ENCODE results near the gene NELFA. TPM values are rescaled to one million over a fixed set of nuclear protein-coding genes. Genes with fewer than 3 reads are reported as not detected.

Gene NELFA
- total and polyA plus RNA-seq, 12 donors = 8.8 to 19.7 (median 11.1) TPM

DNA sequence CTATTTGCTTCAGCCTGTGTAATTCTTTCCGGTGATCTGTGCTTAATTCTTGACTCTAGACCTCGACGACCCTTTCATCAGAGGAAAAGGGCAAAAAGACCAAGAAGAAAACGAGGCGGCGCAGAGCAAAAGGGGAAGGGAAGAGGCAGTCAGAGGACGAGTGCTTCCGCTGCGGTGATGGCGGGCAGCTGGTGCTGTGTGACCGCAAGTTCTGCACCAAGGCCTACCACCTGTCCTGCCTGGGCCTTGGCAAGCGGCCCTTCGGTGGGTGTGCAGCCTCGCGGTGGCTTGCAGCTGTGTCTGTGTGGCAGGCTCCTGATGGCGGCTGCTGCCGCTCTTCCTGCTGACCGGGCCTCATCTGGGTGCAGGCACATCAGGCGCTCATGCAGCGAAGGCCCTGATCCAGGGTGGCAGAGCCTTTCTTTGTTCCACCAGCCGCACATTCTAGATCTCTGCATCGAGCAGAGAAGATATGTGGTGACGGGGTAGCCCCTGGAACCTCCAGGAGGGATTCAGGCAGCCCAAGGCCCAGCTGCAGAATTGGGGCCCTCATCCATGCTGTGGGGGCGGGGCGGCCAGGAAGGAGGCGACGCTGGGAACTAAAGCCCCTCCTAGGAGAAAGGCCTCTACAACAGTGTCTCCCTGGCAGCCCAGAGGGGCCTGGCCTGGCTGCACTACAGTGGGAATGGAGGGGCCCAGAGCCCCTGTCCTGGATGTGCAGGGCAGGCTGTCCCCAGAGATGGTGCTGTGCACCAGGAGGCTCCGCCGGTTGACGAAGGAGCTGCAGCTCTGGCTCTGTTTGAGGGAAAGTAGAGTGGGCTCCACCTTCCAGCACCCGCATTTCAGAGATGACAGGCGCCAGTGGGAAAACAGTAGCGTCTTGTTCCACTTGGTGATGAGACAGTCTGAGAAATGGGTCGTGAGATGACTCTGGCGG lies 32.1 kb downstream of the NELFA start:
- Histone ChIP-seq H3K27me3 (no peaks in the 10 kb centered on the region), H3K9me3 (no peaks in the 10 kb centered on the region), H3K4me1 (no peaks in the 10 kb centered on the region), H3K27ac (no peak overlapping the region), H3K36me3 (peaks cover 0 to 100% (median 60%) of the 10 kb centered on the region in 9 donors), H3K4me3 (no peak overlapping the region)
- DNase-seq (no peak), ATAC-seq (no peak)
- no peak for TF ChIP-seq CTCF (IDR thresholded peaks at IDR 0.05)
- intact Hi-C loops (cut with DNase I) = loop anchor here in 1 of 10 donors (5.0 kb wide), 1 partner anchor 846 kb away; no protein-coding TSS in a partner anchor
- WGBS, 2 donors = 95 to 96% methylated on average over 35 of the region's 35 CpGs

- WGBS, 2 donors = 95 to 96% methylated on average over 11 of the region's 11 CpGs
These were observed 32.9 kb downstream of the NELFA start for GRCh38 chr4:1975880-1976279.

GRCh38 chr4:1975391-1975801 lies 33.4 kb downstream of the NELFA start:
- ATAC-seq = no peak
- WGBS, 2 donors = 94% methylated on average over 14 of the region's 14 CpGs
- Histone ChIP-seq H3K27me3 (no peaks in the 10 kb centered on the region), H3K4me3 (no peak overlapping the region), H3K36me3 (peaks cover 0 to 100% (median 48%) of the 10 kb centered on the region in 9 donors), H3K27ac (no peak overlapping the region), H3K9me3 (no peaks in the 10 kb centered on the region), H3K4me1 (no peaks in the 10 kb centered on the region)
- intact Hi-C loops (cut with DNase I) = loop anchor here in 1 of 10 donors (5.0 kb wide), 1 partner anchor 847 kb away; no protein-coding TSS in a partner anchor
- no peak for DNase-seq
- no peak for TF ChIP-seq CTCF (IDR thresholded peaks at IDR 0.05)

More at GRCh38 chr4:1975880-1976279, 32.9 kb downstream of the NELFA start:
- peaks cover 0 to 100% (median 53%) of the 10 kb centered on the region in 9 donors for H3K36me3 ChIP-seq
- intact Hi-C loops (cut with DNase I) = loop anchor here in 1 of 10 donors (5.0 kb wide), 1 partner anchor 846 kb away; no protein-coding TSS in a partner anchor
- no peak for DNase-seq
- no peak overlapping the region for H3K27ac ChIP-seq
- no peaks in the 10 kb centered on the region for H3K4me1 ChIP-seq
- ATAC-seq = no peak
- no peaks in the 10 kb centered on the region for H3K27me3 ChIP-seq
- TF ChIP-seq CTCF (IDR thresholded peaks at IDR 0.05) = no peak
- H3K4me3 ChIP-seq = no peak overlapping the region
- no peaks in the 10 kb centered on the region for H3K9me3 ChIP-seq

- ATAC-seq = no peak
- Histone ChIP-seq H3K4me1 (no peaks in the 10 kb centered on the region), H3K36me3 (peaks cover 0 to 100% (median 44%) of the 10 kb centered on the region in 9 donors), H3K27ac (no peak overlapping the region), H3K9me3 (no peaks in the 10 kb centered on the region), H3K27me3 (no peaks in the 10 kb centered on the region), H3K4me3 (no peak overlapping the region)
- DNase-seq = no peak
- 93 to 94% methylated on average over 8 of the region's 8 CpGs for WGBS, 2 donors
- intact Hi-C loops (cut with DNase I) = loop anchor here in 1 of 10 donors (5.0 kb wide), 1 partner anchor 847 kb away; no protein-coding TSS in a partner anchor
- TF ChIP-seq CTCF (IDR thresholded peaks at IDR 0.05) = no peak
These were observed 33.9 kb downstream of the NELFA start for GRCh38 chr4:1974840-1975239.
